HG03159 (cell line): ENCODE results near the gene TRABD2B.

ENCODE experiments used
- ATAC-seq: cut with Tn5 transposase; IDR thresholded peaks from one replicate; pipeline ENCODE4 v1.9.1; 2021; ENCODE audit warnings: mild to moderate bottlenecking, moderate library complexity; ENCODE audit not compliant: unreplicated experiment

TRABD2B gene

GRCh38 chr1:47856996-47857395 lies 140.2 kb downstream of the TRABD2B start:
- ATAC-seq, result no peak

GRCh38 chr1:47855230-47855629 lies 142.0 kb downstream of the TRABD2B start:
- no peak for ATAC-seq

GRCh38 chr1:47854552-47855144 lies 142.5 kb downstream of the TRABD2B start:
- ATAC-seq, result no peak

- ATAC-seq, result no peak
Measured at GRCh38 chr1:47853852-47854251, 143.3 kb downstream of the TRABD2B start.

GRCh38 chr1:47853059-47853458 lies 144.1 kb downstream of the TRABD2B start:
- no peak for ATAC-seq

- ATAC-seq, result no peak
Measured at GRCh38 chr1:47852006-47852718, 145.0 kb downstream of the TRABD2B start.

- no peak for ATAC-seq
Measured at GRCh38 chr1:47850451-47850850, 146.7 kb downstream of the TRABD2B start.

GRCh38 chr1:47849591-47850261 lies 147.5 kb downstream of the TRABD2B start:
- ATAC-seq, result no peak

- no peak for ATAC-seq
Measured at GRCh38 chr1:47849005-47849521, 148.1 kb downstream of the TRABD2B start.

- ATAC-seq, result no peak
Measured at GRCh38 chr1:47847763-47848162, 149.4 kb downstream of the TRABD2B start.

- ATAC-seq, result no peak
Measured at GRCh38 chr1:47844558-47844955, 152.6 kb downstream of the TRABD2B start.

- no peak for ATAC-seq
Measured at GRCh38 chr1:47843781-47844557, 153.2 kb downstream of the TRABD2B start.

- ATAC-seq, result no peak
Measured at GRCh38 chr1:47843059-47843458, 154.1 kb downstream of the TRABD2B start.

GRCh38 chr1:47842228-47842919 lies 154.8 kb downstream of the TRABD2B start:
- no peak for ATAC-seq

- ATAC-seq, result no peak
Measured at GRCh38 chr1:47841356-47841755, 155.8 kb downstream of the TRABD2B start.

- ATAC-seq, result no peak
Measured at GRCh38 chr1:47840393-47841190, 156.6 kb downstream of the TRABD2B start.

- ATAC-seq, result no peak
Measured at GRCh38 chr1:47839433-47839760, 157.8 kb downstream of the TRABD2B start.

- no peak for ATAC-seq
Measured at GRCh38 chr1:47838562-47839432, 158.4 kb downstream of the TRABD2B start.
